Astrocyte of the hippocampus (primary cell): ENCODE results near the gene PKNOX1.
"Not testable (repeated sequence)": the region's sequence is repeated elsewhere in the genome, so short reads cannot be mapped to it uniquely, and the experiment has no call there.

ENCODE experiments used
- DNase-seq: peaks from one replicate; pipeline ENCODE4 v3.0.0; 2011; ENCODE audit warnings: low read depth, low spot score

PKNOX1 gene

GRCh38 chr21:43045876-43046821 lies 71.8 kb downstream of the PKNOX1 start:
- DNase-seq, result not testable (repeated sequence)

- not testable (repeated sequence) for DNase-seq
Observed at GRCh38 chr21:43053112-43053511, 78.8 kb downstream of the PKNOX1 start.

DNA sequence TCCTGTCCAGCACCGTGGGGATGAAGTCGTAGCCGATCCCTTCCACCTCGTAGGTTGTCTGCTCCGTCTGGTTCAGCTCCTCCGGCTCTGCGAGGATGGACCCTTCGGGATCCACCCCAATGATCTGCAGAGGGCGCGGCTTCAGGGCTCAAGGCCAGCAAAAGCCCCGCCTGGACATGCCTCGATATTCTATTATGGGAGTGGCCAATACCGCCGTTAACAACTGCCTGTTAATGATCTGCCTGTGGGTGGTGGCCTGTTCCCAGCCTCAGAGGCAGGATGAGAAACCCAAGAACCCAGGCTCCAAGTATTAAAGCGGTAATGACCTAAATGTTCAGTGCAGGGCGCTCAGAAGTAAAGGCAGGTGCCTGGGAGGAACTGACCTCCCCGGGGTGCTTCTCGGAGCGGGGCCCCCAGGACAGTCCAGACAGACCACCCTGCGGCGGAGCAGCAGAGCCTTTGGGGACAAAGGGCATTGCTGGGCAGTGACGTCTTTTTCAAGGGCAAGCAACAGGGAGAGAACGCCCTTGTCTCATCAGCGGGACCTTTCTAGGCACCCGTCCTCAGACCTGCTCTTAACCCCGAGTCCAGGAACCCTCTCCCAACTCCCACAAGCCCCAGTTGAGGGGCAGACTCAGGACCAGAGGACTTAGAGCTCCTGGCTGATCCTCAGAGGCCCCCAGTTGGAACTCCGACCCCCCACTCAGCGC lies 88.7 kb downstream of the PKNOX1 start:
- not testable (repeated sequence) for DNase-seq

DNA sequence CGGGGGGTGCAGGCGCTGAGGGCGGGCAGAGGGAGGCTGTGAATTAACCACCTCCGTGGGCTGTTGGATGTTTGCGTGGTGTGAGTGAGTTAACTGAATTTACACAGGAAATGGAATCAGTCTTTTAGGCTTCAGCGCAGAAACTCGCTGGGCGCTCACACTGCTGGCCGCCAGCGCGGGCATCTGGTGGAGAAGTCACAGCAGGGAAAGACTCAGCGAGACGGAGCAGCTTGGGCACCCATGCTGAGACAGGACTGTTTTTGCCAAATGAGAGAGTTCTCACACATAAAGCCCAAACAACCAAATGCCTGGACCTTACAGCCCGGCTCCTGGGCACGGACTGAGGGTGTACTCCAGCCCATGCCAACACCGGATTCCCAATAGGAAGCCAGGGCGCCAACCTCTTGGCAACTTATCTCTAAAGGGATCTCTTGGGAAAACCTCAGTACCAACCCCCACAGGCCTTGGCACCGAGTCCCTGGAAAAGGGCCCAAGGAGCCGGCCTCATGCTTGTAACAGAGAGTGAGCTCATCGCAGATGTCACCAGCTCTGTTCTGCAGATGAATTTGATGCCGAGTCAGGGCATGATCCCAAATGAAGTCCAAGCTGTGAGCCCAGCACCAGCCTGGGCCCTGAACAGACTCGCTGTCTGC lies 90.0 kb downstream of the PKNOX1 start:
- not testable (repeated sequence) for DNase-seq

DNA sequence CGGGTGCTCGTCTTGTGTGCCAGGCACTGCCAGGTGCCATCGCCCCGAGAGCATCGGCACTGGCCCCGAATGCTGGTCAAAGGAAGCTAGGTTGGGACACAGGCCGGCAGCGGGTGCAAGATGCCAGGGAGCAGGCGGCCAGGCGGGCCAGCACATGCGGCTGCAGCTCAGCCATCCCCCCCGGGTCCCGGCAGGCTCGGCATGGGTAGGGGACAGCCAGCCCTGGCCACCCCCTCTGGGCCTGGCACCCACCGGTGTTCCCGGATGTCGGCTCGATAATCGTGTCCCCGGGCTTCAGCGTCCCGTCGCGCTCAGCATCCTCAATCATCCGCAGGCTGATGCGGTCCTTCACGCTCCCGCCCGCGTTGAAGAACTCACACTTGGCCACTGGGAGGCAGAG lies 91.6 kb downstream of the PKNOX1 start:
- DNase-seq, result not testable (repeated sequence)

DNA sequence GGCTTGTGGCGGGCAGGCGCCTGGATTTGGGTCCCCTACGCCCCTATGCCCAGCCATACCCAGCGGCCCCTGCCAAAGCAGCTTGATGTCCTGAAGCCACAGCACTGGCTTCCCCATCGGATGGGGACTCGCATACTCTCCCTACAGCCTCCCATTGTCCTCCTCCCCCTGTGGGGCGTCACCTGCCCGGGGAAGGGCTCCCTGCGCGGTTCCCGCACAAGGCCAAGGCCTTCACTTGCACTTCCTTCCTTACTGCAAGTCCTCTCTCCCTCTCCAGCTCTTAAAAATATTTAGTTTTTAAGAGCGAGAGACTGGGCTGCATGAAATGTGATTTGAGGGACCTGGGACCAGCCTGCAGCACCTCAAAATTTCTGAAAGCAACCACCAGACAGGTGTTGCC lies 92.3 kb downstream of the PKNOX1 start:
- not testable (repeated sequence) for DNase-seq

- DNase-seq, result not testable (repeated sequence)
Observed at GRCh38 chr21:43068065-43068464, 93.7 kb downstream of the PKNOX1 start.

DNA sequence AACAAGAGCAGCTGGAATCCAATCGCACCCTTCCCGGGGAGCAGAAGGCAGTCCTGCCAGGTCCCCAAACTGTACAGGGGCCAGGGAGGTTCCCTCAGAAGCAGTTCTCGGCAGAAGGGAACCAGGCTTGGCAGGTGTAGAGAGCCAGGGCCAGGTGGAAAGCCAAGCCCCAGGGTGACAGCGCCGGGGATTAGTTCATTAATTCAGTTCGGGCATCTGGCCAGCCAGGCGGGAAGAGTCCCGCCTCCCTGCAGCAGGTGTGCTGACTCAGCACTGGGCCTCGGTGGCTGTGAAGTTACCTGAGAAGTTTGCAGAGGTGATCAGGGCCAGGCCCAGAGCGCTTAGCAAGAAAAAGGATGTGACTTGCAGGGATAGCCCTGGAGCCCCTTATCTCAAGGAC lies 95.3 kb downstream of the PKNOX1 start:
- DNase-seq, result not testable (repeated sequence)

- DNase-seq, result not testable (repeated sequence)
Observed at GRCh38 chr21:43072742-43073141, 98.4 kb downstream of the PKNOX1 start.

DNA sequence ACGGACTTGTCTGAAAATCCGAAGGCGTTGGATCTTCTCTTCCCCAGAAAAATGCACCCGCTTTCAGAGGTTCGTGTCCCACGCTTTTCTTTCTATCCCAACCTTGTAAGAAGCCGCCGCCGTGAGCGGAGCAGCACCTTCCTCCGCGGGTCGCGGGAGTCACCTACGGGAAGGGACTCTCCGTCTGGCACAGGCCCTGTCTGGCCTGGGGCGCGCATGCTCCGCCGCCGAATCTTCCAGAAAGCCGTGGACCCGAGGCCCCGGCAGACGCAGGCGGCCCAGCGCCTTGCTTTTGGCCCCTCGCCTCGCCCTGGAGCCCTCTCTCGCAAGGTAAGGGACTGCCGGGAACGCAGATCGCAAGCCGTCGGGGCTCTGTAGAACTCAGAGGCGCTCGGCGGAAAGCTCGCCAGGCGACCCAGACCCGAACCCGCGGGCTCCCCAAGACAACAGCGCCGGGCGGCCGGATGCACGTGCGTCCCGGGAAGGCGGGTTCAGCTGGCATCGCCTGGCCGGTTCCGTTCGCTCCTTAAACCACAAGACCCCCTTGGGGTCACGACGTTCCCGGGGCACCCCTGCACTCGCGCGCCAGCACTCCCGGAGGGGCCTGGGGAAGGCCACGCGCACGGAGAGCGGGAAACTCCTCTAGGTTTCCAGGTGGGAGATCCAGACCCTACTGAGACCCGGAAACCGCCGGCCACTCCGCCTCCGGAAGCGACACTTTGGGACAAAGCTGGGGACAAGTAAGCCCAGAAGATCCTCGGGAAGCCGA lies 100.2 kb downstream of the PKNOX1 start:
- not testable (repeated sequence) for DNase-seq

GRCh38 chr21:43075170-43076022 lies 101.0 kb downstream of the PKNOX1 start, which contains the start of gene CBS:
Gene CBS, minus strand, starts transcription at chr21:43075835. Its CDS starts 3,642 bp downstream, at chr21:43072193.
- DNase-seq, result not testable (repeated sequence)

DNA sequence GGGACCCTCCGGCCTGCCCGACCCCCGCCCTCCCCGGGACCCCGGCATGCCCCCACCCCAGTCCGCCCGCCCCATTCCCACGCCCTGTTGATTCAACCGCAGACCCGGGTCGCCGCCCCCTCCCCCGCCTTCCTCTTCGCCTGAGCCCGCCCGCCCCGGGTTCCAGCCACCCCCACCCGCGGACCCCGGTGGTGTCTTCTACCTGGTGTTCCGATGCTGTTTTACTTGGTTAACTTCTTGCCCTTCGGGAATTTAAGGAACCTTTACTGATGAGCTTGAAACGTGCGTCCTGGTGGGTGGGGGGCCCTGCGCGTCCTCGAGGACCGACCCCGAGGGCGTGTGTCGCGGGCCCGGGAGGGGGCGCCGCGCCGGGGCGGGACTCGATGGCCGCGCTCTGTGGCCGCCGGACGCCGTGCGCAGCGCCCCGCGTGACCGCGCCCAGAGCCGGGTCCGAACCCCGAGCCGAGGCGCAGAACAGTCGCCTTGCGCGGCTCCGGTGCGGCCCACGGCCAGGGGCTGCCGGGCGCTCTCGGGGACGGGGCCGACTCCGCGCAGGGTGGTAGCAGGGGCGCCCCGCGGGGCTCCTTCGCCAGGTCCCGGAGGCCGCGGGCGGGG lies 101.8 kb downstream of the PKNOX1 start:
- not testable (repeated sequence) for DNase-seq

- DNase-seq, result not testable (repeated sequence)
Observed at GRCh38 chr21:43076643-43077042, 102.3 kb downstream of the PKNOX1 start.

- DNase-seq, result not testable (repeated sequence)
Observed at GRCh38 chr21:43082587-43083300, 108.4 kb downstream of the PKNOX1 start.
